Measurements from ENCODE around the gene CCZ1.
"Not testable (repeated sequence)": the region's sequence is repeated elsewhere in the genome, so short reads cannot be mapped to it uniquely, and the experiment has no call there.

DNA sequence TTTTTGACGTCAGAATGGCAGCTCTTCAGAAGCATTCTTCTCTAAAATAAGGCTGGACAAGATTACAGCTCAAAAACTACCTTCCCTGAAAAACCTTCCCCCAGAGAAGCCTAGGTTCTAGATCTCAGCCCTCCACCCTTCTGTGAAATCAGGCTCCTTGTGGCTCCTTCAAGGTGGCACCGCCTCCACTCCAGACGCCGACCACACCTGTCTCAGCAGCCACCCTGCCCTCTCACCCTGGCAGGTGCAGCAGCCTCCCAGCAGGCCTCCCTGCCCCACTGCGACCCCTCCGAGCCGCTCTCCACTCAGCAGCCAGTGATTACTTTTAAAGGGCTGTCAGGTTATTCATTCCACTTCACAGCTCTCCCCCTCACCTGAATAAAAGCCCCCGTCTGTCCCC lies 75.0 kb downstream of the CCZ1 start:
- not testable (repeated sequence) for TF ChIP-seq EZH2 (IDR thresholded peaks at IDR 0.05); POLR2AphosphoS5 (IDR thresholded peaks at IDR 0.05; ENCODE audit: borderline replicate concordance, low read depth, low read length); FOXP2 (optimal IDR thresholded peaks at IDR 0.05; ENCODE audit: control extremely low read depth, extremely low read length, insufficient read depth)
